Endothelial cell of umbilical vein (primary cell): ENCODE measurements around the gene OR6B2.

Experiments
- CTCF ChIP-seq, 2 donors: IDR thresholded peaks; 1 replicate in 1 of 2; 2 replicates in 1 of 2; pipeline ENCODE4 v1.5.1; 2011; ENCODE audit warnings: low read length in 2 of 2, mild to moderate bottlenecking in 2 of 2, moderate library complexity in 2 of 2, control low read depth in 1 of 2, inconsistent platforms in 1 of 2, low read depth in 1 of 2; ENCODE audit not compliant: insufficient read depth in 1 of 2; ENCODE audit errors: extremely low read depth in 1 of 2
- EZH2 ChIP-seq: IDR thresholded peaks from 2 replicates; pipeline ENCODE4 v1.6.1; 2012; ENCODE audit warnings: borderline replicate concordance, low read depth, mild to moderate bottlenecking, moderate library complexity, low read length, inconsistent platforms; ENCODE audit not compliant: severe bottlenecking
- MAX ChIP-seq: IDR thresholded peaks from 2 replicates; pipeline ENCODE4 v1.6.1; 2011; ENCODE audit not compliant: insufficient read depth, insufficient read length
- MYC ChIP-seq: IDR thresholded peaks from one replicate; pipeline ENCODE4 v1.6.1; 2011; ENCODE audit warnings: mild to moderate bottlenecking, low read depth, low read length
- POLR2A ChIP-seq: IDR thresholded peaks from 2 replicates; pipeline ENCODE4 v1.6.1; 2012; ENCODE audit warnings: low read depth, mild to moderate bottlenecking, control low read depth, low read length
- POLR2AphosphoS5 ChIP-seq: IDR thresholded peaks from 2 replicates; pipeline ENCODE4 v1.6.1; 2012; ENCODE audit warnings: low read depth, mild to moderate bottlenecking, control low read depth, low read length, moderate library complexity; ENCODE audit not compliant: insufficient read depth

GRCh38 chr2:239984421-239985194, 45.6 kb downstream of the OR6B2 start:
- no peak for TF ChIP-seq EZH2
- no peak for TF ChIP-seq POLR2A
- TF ChIP-seq POLR2AphosphoS5, result no peak
- no peak for TF ChIP-seq CTCF (IDR thresholded peaks at IDR 0.05; ENCODE audit: extremely low read depth in 1 of 2, insufficient read depth in 1 of 2, low read depth in 1 of 2, low read length in 2 of 2)
- no peak for TF ChIP-seq MYC
- TF ChIP-seq MAX, result no peak
